Measurements from ENCODE around the gene AQP12B.
"Not testable (repeated sequence)": the region's sequence is repeated elsewhere in the genome, so short reads cannot be mapped to it uniquely, and the experiment has no call there.

AQP12B gene

GRCh38 chr2:240701091-240701735 is 18.5 kb upstream of the AQP12B start:
- no peak for DNase-seq

- not testable (repeated sequence) for DNase-seq
Measured at GRCh38 chr2:240700616-240701015, 17.9 kb upstream of the AQP12B start.

GRCh38 chr2:240699835-240700234 is 17.1 kb upstream of the AQP12B start:
- not testable (repeated sequence) for DNase-seq

GRCh38 chr2:240698852-240699561 is 16.3 kb upstream of the AQP12B start:
- not testable (repeated sequence) for DNase-seq

GRCh38 chr2:240696469-240696868 is 13.8 kb upstream of the AQP12B start:
- not testable (repeated sequence) for DNase-seq

- DNase-seq: not testable (repeated sequence)
Measured at GRCh38 chr2:240695593-240695992, 12.9 kb upstream of the AQP12B start.

GRCh38 chr2:240694304-240694703 is 11.6 kb upstream of the AQP12B start:
- not testable (repeated sequence) for DNase-seq

GRCh38 chr2:240692583-240693561 is 10.2 kb upstream of the AQP12B start:
- not testable (repeated sequence) for DNase-seq

GRCh38 chr2:240691631-240692420 is 9.1 kb upstream of the AQP12B start, which contains the start of gene AQP12A:
Gene AQP12A (plus strand): TSS chr2:240691866. CDS start chr2:240691914, 48 bp downstream.
- not testable (repeated sequence) for DNase-seq

GRCh38 chr2:240691075-240691427 is 8.4 kb upstream of the AQP12B start:
- not testable (repeated sequence) for DNase-seq

GRCh38 chr2:240690421-240691074 is 7.9 kb upstream of the AQP12B start:
- DNase-seq: not testable (repeated sequence)

GRCh38 chr2:240689975-240690374 is 7.3 kb upstream of the AQP12B start:
- DNase-seq: no peak

GRCh38 chr2:240688553-240688919 is 5.9 kb upstream of the AQP12B start:
- no peak for DNase-seq

- no peak for DNase-seq
Measured at GRCh38 chr2:240687741-240688552, 5.3 kb upstream of the AQP12B start.

GRCh38 chr2:240687045-240687740 is 4.5 kb upstream of the AQP12B start:
- DNase-seq: no peak

GRCh38 chr2:240686460-240686859 is 3.8 kb upstream of the AQP12B start:
- no peak for DNase-seq

- peak; percentile 78 for DNase-seq
Measured at GRCh38 chr2:240685771-240686371, 3.2 kb upstream of the AQP12B start.

- not testable (repeated sequence) for DNase-seq
Measured at GRCh38 chr2:240683980-240684728, 1.5 kb upstream of the AQP12B start.

Measured in NCI-H510A treated with DMSO at 0.1 percent for 48 hours (cell line).